Left hindlimb (tissue), 1 donor: ENCODE data around the gene SLC6A1.

Experiments used
- DNase-seq: peaks from one replicate; pipeline ENCODE4 v3.0.0-alpha.2; 2018

The SLC6A1 gene

GRCh38 chr3:10972072-10972782, 20.3 kb upstream of the SLC6A1 start:
- no peak for DNase-seq

GRCh38 chr3:10973046-10973595, 19.4 kb upstream of the SLC6A1 start:
- no peak for DNase-seq

- no peak for DNase-seq
Observed at GRCh38 chr3:10974131-10974530, 18.4 kb upstream of the SLC6A1 start.

GRCh38 chr3:10974746-10975375, 17.7 kb upstream of the SLC6A1 start:
- DNase-seq = no peak

DNA sequence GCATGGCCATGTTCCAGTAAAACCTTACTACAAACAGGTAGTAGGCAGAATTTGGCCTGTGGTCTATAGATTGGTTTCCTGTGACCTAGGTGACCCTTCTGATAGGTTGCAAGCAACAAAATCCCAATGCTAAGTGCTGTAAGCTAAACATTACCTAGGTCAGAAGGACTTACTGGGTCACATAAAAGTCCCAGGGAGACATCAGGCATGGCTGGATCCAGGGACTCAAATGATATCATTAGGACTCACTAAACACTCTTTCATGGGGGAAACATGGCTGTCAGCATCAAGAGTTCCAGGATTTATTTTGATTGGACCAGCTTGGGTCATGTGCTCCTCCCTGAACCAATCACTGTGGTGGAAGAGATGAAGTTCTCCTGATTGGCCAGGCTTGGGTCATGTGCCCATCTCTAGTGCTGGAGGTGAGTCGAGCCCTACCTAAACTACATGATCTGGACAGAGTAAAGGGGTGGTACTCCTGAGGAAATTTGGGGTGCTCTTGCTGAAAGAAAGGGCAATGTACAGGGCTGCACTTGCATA, 16.8 kb upstream of the SLC6A1 start:
- no peak for DNase-seq

DNA sequence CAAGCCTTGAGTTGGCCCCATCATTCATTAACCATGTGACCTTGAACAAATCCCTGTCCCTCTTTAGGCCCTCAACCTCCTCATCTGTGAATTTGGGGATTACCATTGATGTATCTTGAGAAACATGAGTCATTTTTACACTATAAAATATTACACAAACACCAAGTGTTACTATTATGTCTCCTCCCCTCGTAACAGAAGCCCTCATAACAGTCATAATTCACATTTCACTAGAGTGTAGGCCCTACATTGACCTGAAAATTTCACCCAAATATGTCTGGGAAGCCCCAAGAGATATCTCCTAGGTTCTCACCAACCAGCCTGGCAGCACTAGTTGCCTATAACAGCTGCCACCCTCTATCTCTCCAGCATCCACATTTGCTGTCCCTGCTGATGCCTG, 15.8 kb upstream of the SLC6A1 start:
- DNase-seq = no peak

GRCh38 chr3:10977892-10978510, 14.5 kb upstream of the SLC6A1 start:
- no peak for DNase-seq

DNA sequence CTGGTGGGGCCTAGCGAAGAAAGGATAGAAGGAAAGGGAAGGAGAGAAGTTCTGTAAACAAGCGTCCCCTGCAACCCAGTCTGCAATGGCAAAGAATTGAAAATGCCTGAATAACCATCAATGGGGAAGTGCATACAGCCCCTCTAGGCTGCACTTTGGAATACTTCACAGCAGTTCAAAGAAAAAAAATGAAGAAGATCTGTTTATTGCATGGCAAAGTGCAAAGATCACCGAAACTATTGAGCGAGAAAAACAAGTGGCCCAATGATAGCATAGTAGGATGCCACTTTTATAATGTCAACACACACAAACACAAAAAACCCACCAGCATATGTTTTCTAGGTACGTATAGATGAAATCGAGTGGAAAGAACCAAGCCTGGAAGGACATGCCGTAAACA, 13.6 kb upstream of the SLC6A1 start:
- DNase-seq = no peak

DNA sequence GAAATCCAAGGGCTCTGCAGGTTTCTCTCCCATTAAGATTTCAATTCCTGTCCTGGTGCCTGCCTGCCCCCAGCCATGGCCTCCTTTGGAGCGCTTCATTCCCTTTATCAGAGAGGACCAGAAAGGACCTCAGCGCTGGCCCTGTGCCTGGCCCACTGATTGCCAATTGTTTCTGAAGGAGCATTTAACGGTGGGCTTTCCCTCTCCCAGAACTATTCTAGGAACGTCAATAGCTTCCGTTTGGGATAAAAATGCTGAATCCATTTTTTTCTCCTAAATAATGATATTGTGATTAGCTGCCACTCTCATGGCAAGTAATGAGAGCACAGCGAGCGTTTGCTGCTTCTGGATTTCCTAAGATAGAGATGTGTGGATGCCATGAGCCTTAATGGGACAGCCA, 12.2 kb upstream of the SLC6A1 start:
- DNase-seq = no peak

DNA sequence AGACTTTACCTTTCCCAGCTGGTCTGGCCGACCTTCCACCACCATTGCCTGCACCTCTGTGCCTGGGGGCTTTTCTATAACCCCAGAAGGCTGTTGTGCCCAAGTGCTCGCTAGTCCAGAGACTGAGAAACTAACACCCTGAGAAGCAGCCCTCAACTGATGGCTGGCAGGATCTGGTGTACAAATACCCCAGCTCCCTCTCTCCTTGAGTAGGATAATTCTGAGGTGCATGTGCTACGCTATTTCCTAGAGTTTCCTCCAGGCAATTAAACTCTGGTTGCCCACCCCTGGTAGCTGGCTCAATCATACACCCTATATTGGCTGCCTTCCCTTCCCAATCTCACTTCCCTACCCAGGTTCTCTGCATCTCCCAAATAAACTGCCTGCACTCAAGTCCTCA, 11.5 kb upstream of the SLC6A1 start:
- DNase-seq = no peak

- DNase-seq = no peak
Observed at GRCh38 chr3:10981961-10982360, 10.6 kb upstream of the SLC6A1 start.

- DNase-seq = no peak
Observed at GRCh38 chr3:10982782-10983181, 9.8 kb upstream of the SLC6A1 start.

GRCh38 chr3:10983219-10983916, 9.2 kb upstream of the SLC6A1 start:
- DNase-seq = no peak

- DNase-seq = no peak
Observed at GRCh38 chr3:10984371-10984896, 8.1 kb upstream of the SLC6A1 start.

GRCh38 chr3:10985181-10985580, 7.4 kb upstream of the SLC6A1 start:
- DNase-seq = no peak

- DNase-seq = no peak
Observed at GRCh38 chr3:10986592-10986991, 6.0 kb upstream of the SLC6A1 start.

DNA sequence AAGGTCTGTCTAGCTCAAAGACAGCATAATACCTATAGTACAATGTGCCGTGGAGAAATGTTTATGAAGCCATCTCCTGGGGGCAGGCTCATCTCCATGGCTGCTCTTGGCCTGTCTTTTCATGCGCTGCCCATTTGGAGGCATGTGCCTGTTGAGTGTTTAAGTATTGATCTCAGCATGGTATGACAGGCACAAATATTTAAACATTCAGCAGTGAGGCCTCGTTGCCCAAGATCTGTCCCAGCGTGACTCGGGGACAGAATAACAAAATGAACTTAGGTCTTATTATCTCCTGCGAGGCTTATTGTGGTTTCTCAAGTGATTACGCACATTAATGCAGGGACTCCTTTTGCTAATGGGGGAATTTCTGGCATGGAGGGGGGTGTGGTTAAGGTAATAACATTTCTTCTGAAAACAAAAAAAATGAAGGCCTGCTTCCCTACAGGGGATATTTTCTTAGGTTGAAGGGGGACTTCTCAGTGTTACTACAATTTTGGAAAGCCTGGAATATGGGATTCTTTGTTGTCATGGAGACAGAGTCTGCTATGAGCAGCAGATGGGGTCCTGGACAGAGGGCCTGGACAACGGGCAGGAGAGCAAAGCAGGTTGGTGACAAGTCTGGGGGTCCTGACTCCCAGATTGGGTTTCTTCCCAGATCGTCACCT, 4.4 kb upstream of the SLC6A1 start:
- DNase-seq = no peak

GRCh38 chr3:10988991-10989484, 3.5 kb upstream of the SLC6A1 start:
- DNase-seq = no peak

DNA sequence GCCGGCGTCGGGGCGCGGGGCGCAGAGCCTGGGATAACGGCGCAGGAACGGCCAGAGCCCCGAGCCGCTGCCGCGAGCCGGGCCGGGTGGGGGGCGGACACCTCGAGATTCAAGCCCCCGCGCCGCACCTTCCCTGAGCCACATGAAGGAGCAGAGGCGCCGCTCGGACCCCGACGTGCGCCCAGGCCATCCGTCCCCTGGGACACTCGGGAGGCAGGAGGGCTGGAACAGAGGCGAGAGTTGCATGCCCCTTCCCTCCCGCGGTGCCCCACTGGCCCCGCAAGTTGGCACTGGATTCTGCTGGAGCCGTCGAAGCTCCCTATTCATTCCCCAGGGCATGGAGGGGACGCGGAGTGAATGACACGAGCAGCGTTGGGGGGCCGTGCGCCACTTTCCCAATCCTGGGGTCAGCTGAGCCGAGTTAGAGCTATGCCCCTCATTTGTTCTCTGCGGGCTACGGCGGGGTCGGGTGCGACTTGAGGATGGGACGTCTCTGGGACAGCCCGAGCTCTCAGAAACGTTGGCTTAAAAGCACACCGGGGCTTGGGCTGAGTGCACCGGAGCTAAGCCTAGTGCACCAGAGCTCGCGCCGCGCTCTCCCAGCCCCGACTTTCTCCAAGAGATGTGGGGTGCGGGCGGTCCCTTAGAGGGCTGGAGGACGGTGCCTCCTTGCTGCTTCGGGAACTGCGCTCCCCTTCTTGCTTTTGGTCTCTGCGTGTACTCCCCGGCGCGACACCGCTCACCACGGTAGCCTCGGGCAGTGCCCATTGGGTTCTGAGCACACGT, 588 bp downstream of the SLC6A1 start:
- DNase-seq = no peak

DNA sequence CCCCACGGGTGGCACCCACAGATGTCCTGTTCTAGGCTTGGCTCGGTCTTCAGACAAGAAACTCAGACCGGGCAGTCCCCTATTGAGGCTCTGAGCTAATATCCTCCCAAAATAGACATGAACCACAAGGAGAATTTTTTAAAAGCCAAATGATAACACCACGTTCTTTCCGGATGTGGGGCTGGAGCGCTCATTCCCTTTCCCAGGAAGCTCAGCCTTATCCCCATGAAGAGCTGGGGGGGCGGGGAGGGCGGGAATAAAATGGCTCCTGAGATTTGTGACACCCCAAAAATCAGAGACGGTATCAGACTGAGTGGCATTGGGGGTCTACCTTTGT, 1.1 kb downstream of the SLC6A1 start:
- no peak for DNase-seq

- DNase-seq = no peak
Observed at GRCh38 chr3:10994306-10994705, 1.8 kb downstream of the SLC6A1 start.
